ENCODE measurements around the gene RAB3IP.

- TF ChIP-seq POLR2A (IDR thresholded peaks at IDR 0.05) = no peak
- no peak for TF ChIP-seq POLR2AphosphoS5 (IDR thresholded peaks at IDR 0.05)
Observed at GRCh38 chr12:69694123-69694522, 44.5 kb upstream of the RAB3IP start.
